HEK293 (cell line): Measurements from ENCODE around the gene COP1.

Experiments
- CTCF ChIA-PET: fragments of 350-600 bp; formaldehyde crosslinking; extraction: SDS; loops from one replicate; lab custom pipeline; 2021; ENCODE audit warnings: antibody characterized with exemption; lab: Yijun Ruan, JAX
- POLR2A ChIA-PET: fragments of 300-600 bp; formaldehyde crosslinking; extraction: SDS; loops from one replicate; lab custom pipeline; 2020; ENCODE audit warnings: antibody characterized with exemption, inconsistent platforms; lab: Yijun Ruan, JAX
- H3K27ac ChIP-seq: fragments of 200-500 bp; sonication (Bioruptor generic); 2 replicates; pipeline ENCODE4 v1.5.1; 2014; ENCODE audit warnings: low read depth, low read length, control low read depth, inconsistent platforms; ENCODE audit errors: extremely low read depth
- H3K36me3 ChIP-seq, 2 experiments: fragments of 200-500 bp in 1 of 2; sonication (Bioruptor generic) in 1 of 2; 1 replicate in 1 of 2; 2 replicates in 1 of 2; pipeline ENCODE4 v1.5.1; 2014 to 2017; ENCODE audit warnings: inconsistent platforms in 2 of 2, low read length in 2 of 2; ENCODE audit not compliant: control insufficient read depth in 2 of 2, insufficient read depth in 1 of 2
- H3K4me1 ChIP-seq: fragments of 200-500 bp; sonication (Bioruptor generic); 2 replicates; pipeline ENCODE4 v1.5.1; 2014; ENCODE audit warnings: mild to moderate bottlenecking, low read length, inconsistent platforms; ENCODE audit not compliant: control insufficient read depth, insufficient read depth
- H3K4me3 ChIP-seq: 2 replicates; pipeline ENCODE4 v1.5.1; 2011; ENCODE audit warnings: low read depth, mild to moderate bottlenecking, control low read depth, low read length, moderate library complexity
- H3K9me3 ChIP-seq: fragments of 200-500 bp; sonication (Bioruptor generic); 2 replicates; pipeline ENCODE4 v1.5.1; 2014; ENCODE audit warnings: low read depth, low read length, inconsistent platforms; ENCODE audit not compliant: control insufficient read depth, insufficient read depth
- GFI1B ChIP-seq: fragments of 450-650 bp; formaldehyde crosslinking; IDR thresholded peaks from 2 replicates; pipeline ENCODE4 v1.5.1; 2016; ENCODE audit warnings: missing biosample characterization, missing genetic modification characterization
- IKZF3 ChIP-seq: fragments of 450-650 bp; IDR thresholded peaks from 2 replicates; pipeline ENCODE4 v1.5.0; 2018; ENCODE audit warnings: missing biosample characterization, mild to moderate bottlenecking, missing genetic modification characterization, moderate library complexity
- SP3 ChIP-seq: fragments of 450-650 bp; formaldehyde crosslinking; IDR thresholded peaks from 2 replicates; pipeline ENCODE4 v1.5.1; 2016; ENCODE audit warnings: missing biosample characterization, missing genetic modification characterization
- YY2 ChIP-seq: fragments of 450-650 bp; formaldehyde crosslinking; IDR thresholded peaks from 2 replicates; pipeline ENCODE4 v1.5.1; 2016; ENCODE audit warnings: missing biosample characterization, missing genetic modification characterization
- ZBTB20 ChIP-seq: fragments of 450-650 bp; formaldehyde crosslinking; IDR thresholded peaks from 2 replicates; pipeline ENCODE4 v1.5.1; 2016; ENCODE audit warnings: missing biosample characterization, missing genetic modification characterization
- ZFP37 ChIP-seq: fragments of 450-650 bp; formaldehyde crosslinking; IDR thresholded peaks from 2 replicates; pipeline ENCODE4 v1.5.1; 2016; ENCODE audit warnings: missing biosample characterization, missing genetic modification characterization
- ZIC2 ChIP-seq: fragments of 450-650 bp; formaldehyde crosslinking; IDR thresholded peaks from 2 replicates; pipeline ENCODE4 v1.5.1; 2016; ENCODE audit warnings: missing biosample characterization, missing genetic modification characterization
- ZNF121 ChIP-seq: fragments of 450-650 bp; formaldehyde crosslinking; IDR thresholded peaks from 2 replicates; pipeline ENCODE4 v1.5.1; 2016; ENCODE audit warnings: missing biosample characterization, missing genetic modification characterization
- ZNF274 ChIP-seq, 2 experiments: fragments of 200-500 bp in 1 of 2; fragments of 450-650 bp in 1 of 2; sonication (Bioruptor generic) in 1 of 2; formaldehyde crosslinking in 1 of 2; IDR thresholded peaks; 2 replicates each; pipeline versions ENCODE4 v1.5.1 to v1.6.1; 2014 to 2016; ENCODE audit warnings: borderline replicate concordance in 1 of 2, inconsistent platforms in 1 of 2, low read length in 1 of 2, missing biosample characterization in 1 of 2, missing genetic modification characterization in 1 of 2
- ZNF302 ChIP-seq: fragments of 450-650 bp; formaldehyde crosslinking; IDR thresholded peaks from 2 replicates; pipeline ENCODE4 v1.5.1; 2016; ENCODE audit warnings: missing biosample characterization, missing genetic modification characterization, low read depth
- ZNF335 ChIP-seq: fragments of 450-650 bp; formaldehyde crosslinking; conservative IDR thresholded peaks from 2 replicates; pipeline ENCODE4 v1.5.1; 2016; ENCODE audit warnings: missing biosample characterization, missing genetic modification characterization
- ZNF391 ChIP-seq: fragments of 450-650 bp; formaldehyde crosslinking; IDR thresholded peaks from 2 replicates; pipeline ENCODE4 v1.5.1; 2016; ENCODE audit warnings: low read depth, missing biosample characterization, missing genetic modification characterization, borderline replicate concordance
- ZNF416 ChIP-seq: fragments of 450-650 bp; formaldehyde crosslinking; IDR thresholded peaks from 2 replicates; pipeline ENCODE4 v1.5.1; 2016; ENCODE audit warnings: missing biosample characterization, missing genetic modification characterization
- ZNF768 ChIP-seq: fragments of 450-650 bp; formaldehyde crosslinking; IDR thresholded peaks from 2 replicates; pipeline ENCODE4 v1.5.1; 2018; ENCODE audit warnings: missing biosample characterization, mild to moderate bottlenecking, missing genetic modification characterization
- TF ChIP-seq, protein P1 (sequence below): fragments of 450-650 bp; formaldehyde crosslinking; IDR thresholded peaks from 2 replicates; pipeline ENCODE4 v1.5.1; 2016; ENCODE audit warnings: missing biosample characterization, missing genetic modification characterization, low read depth
- TF ChIP-seq, protein P2 (sequence below): fragments of 450-650 bp; formaldehyde crosslinking; IDR thresholded peaks from 2 replicates; pipeline ENCODE4; 2016; ENCODE audit warnings: missing biosample characterization, missing genetic modification characterization
- TF ChIP-seq, protein P3 (sequence below): fragments of 450-650 bp; formaldehyde crosslinking; IDR thresholded peaks from 2 replicates; pipeline ENCODE4 v1.5.1; 2016; ENCODE audit warnings: missing biosample characterization, missing genetic modification characterization
- TF ChIP-seq, protein P4 (sequence below): fragments of 450-650 bp; formaldehyde crosslinking; IDR thresholded peaks from 2 replicates; pipeline ENCODE4 v1.5.1; 2016; ENCODE audit warnings: missing biosample characterization, missing genetic modification characterization
- TF ChIP-seq, protein P5 (sequence below): IDR thresholded peaks from 2 replicates; pipeline ENCODE4 v1.6.1; 2011; ENCODE audit warnings: mild to moderate bottlenecking, low read depth, low read length, borderline replicate concordance

Gene COP1

DNA sequence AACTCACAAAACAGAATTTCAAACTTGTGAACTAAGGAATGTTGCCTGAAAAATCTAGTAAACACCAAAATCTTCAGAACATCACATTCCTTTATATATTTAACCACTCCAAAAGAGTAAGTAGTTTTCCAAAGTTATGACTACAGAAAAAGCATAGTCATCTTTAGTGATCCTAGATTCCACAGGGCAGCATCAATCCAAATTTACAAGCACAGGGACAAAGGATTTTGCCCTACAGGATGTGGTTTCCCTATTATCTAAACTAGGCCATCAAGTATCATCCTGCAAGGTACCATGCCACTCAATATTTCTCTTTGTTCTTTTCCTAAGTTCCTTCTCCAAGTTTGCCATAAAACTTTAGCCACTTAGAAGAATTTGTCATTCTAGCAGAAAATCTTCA, 33.0 kb downstream of the COP1 start:
- peaks cover 9 to 17% of the 10 kb centered on the region in 2 experiments for H3K36me3 ChIP-seq
- no peaks in the 10 kb centered on the region for H3K4me1 ChIP-seq
- no peak overlapping the region for H3K27ac ChIP-seq
- H3K4me3 ChIP-seq = no peak overlapping the region
- no peaks in the 10 kb centered on the region for H3K9me3 ChIP-seq
- POLR2A ChIA-PET = no interaction called here
- TF ChIP-seq, protein P1, sequence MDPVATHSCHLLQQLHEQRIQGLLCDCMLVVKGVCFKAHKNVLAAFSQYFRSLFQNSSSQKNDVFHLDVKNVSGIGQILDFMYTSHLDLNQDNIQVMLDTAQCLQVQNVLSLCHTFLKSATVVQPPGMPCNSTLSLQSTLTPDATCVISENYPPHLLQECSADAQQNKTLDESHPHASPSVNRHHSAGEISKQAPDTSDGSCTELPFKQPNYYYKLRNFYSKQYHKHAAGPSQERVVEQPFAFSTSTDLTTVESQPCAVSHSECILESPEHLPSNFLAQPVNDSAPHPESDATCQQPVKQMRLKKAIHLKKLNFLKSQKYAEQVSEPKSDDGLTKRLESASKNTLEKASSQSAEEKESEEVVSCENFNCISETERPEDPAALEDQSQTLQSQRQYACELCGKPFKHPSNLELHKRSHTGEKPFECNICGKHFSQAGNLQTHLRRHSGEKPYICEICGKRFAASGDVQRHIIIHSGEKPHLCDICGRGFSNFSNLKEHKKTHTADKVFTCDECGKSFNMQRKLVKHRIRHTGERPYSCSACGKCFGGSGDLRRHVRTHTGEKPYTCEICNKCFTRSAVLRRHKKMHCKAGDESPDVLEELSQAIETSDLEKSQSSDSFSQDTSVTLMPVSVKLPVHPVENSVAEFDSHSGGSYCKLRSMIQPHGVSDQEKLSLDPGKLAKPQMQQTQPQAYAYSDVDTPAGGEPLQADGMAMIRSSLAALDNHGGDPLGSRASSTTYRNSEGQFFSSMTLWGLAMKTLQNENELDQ (tag by site-specific recombination) = no peak
- TF ChIP-seq GFI1B (tag by site-specific recombination) (no peak), YY2 (tag by site-specific recombination) (no peak), ZFP37 (tag by site-specific recombination) (no peak), ZNF416 (tag by site-specific recombination) (no peak), ZNF391 (tag by site-specific recombination) (no peak), IKZF3 (tag by site-specific recombination) (no peak), ZNF768 (no peak), ZIC2 (tag by site-specific recombination) (no peak), ZNF302 (tag by site-specific recombination) (no peak), ZNF121 (tag by site-specific recombination) (no peak), ZBTB20 (no peak), ZNF335 (tag by site-specific recombination) (no peak), SP3 (no peak), ZNF274 (IDR thresholded peaks at IDR 0.05; ENCODE audit: low read length) (no peak), ZNF274 (tag by site-specific recombination; IDR thresholded peaks at IDR 0.05; ENCODE audit: borderline replicate concordance) (no peak)
- TF ChIP-seq, protein P2, sequence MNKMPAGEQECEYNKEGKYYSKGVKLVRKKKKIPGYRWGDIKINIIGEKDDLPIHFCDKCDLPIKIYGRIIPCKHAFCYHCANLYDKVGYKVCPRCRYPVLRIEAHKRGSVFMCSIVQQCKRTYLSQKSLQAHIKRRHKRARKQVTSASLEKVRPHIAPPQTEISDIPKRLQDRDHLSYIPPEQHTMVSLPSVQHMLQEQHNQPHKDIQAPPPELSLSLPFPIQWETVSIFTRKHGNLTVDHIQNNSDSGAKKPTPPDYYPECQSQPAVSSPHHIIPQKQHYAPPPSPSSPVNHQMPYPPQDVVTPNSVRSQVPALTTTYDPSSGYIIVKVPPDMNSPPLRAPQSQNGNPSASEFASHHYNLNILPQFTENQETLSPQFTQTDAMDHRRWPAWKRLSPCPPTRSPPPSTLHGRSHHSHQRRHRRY (tag by site-specific recombination) = no peak
- TF ChIP-seq, protein P3, sequence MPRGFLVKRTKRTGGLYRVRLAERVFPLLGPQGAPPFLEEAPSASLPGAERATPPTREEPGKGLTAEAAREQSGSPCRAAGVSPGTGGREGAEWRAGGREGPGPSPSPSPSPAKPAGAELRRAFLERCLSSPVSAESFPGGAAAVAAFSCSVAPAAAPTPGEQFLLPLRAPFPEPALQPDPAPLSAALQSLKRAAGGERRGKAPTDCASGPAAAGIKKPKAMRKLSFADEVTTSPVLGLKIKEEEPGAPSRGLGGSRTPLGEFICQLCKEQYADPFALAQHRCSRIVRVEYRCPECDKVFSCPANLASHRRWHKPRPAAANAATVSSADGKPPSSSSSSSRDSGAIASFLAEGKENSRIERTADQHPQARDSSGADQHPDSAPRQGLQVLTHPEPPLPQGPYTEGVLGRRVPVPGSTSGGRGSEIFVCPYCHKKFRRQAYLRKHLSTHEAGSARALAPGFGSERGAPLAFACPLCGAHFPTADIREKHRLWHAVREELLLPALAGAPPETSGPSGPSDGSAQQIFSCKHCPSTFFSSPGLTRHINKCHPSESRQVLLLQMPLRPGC (tag by site-specific recombination) = no peak
- TF ChIP-seq, protein P4, sequence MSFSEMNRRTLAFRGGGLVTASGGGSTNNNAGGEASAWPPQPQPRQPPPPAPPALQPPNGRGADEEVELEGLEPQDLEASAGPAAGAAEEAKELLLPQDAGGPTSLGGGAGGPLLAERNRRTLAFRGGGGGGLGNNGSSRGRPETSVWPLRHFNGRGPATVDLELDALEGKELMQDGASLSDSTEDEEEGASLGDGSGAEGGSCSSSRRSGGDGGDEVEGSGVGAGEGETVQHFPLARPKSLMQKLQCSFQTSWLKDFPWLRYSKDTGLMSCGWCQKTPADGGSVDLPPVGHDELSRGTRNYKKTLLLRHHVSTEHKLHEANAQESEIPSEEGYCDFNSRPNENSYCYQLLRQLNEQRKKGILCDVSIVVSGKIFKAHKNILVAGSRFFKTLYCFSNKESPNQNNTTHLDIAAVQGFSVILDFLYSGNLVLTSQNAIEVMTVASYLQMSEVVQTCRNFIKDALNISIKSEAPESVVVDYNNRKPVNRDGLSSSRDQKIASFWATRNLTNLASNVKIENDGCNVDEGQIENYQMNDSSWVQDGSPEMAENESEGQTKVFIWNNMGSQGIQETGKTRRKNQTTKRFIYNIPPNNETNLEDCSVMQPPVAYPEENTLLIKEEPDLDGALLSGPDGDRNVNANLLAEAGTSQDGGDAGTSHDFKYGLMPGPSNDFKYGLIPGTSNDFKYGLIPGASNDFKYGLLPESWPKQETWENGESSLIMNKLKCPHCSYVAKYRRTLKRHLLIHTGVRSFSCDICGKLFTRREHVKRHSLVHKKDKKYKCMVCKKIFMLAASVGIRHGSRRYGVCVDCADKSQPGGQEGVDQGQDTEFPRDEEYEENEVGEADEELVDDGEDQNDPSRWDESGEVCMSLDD (tag by site-specific recombination) = no peak
- TF ChIP-seq, protein P5, sequence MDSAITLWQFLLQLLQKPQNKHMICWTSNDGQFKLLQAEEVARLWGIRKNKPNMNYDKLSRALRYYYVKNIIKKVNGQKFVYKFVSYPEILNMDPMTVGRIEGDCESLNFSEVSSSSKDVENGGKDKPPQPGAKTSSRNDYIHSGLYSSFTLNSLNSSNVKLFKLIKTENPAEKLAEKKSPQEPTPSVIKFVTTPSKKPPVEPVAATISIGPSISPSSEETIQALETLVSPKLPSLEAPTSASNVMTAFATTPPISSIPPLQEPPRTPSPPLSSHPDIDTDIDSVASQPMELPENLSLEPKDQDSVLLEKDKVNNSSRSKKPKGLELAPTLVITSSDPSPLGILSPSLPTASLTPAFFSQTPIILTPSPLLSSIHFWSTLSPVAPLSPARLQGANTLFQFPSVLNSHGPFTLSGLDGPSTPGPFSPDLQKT = no peak
- TF ChIP-seq, all 188 proteins: peak for 0
- CTCF ChIA-PET = interaction anchor here (0.6 kb wide), 1 partner anchor 13 kb away, joined by 3 read pairs; no protein-coding TSS in a partner anchor
